ENCODE results near the gene DGKQ.
A peak's percentile ranks its signal among the peaks of the same experiment; 100 is the strongest.
"Not testable (repeated sequence)": the region's sequence is repeated elsewhere in the genome, so short reads cannot be mapped to it uniquely, and the experiment has no call there.

Gene DGKQ

GRCh38 chr4:1010395-1011021, 37.1 kb upstream of the DGKQ start:
- peak in 1 of 2 donors; percentile 45 for DNase-seq (ENCODE audit: low read depth in 2 of 2)

- DNase-seq (ENCODE audit: low read depth in 2 of 2) = peak; percentile 54 to 70
Measured at GRCh38 chr4:1009542-1010394, 36.4 kb upstream of the DGKQ start.

GRCh38 chr4:1008840-1009541, 35.6 kb upstream of the DGKQ start:
- no peak for DNase-seq (ENCODE audit: low read depth in 2 of 2)

- no peak for DNase-seq (ENCODE audit: low read depth in 2 of 2)
Measured at GRCh38 chr4:1006856-1007255, 33.5 kb upstream of the DGKQ start.

GRCh38 chr4:1004557-1005485, 31.5 kb upstream of the DGKQ start:
- DNase-seq (ENCODE audit: low read depth in 2 of 2) = no peak

- DNase-seq (ENCODE audit: low read depth in 2 of 2) = no peak
Measured at GRCh38 chr4:1004071-1004418, 30.7 kb upstream of the DGKQ start.

GRCh38 chr4:1003271-1004070, 30.1 kb upstream of the DGKQ start:
- no peak for DNase-seq (ENCODE audit: low read depth in 2 of 2)

GRCh38 chr4:1002631-1003251, 29.4 kb upstream of the DGKQ start:
- no peak for DNase-seq (ENCODE audit: low read depth in 2 of 2)

- no peak for DNase-seq (ENCODE audit: low read depth in 2 of 2)
Measured at GRCh38 chr4:1002131-1002630, 28.8 kb upstream of the DGKQ start.

GRCh38 chr4:1001561-1002130, 28.3 kb upstream of the DGKQ start:
- DNase-seq (ENCODE audit: low read depth in 2 of 2) = no peak

- DNase-seq (ENCODE audit: low read depth in 2 of 2) = no peak
Measured at GRCh38 chr4:1000686-1001260, 27.4 kb upstream of the DGKQ start.

- no peak for DNase-seq (ENCODE audit: low read depth in 2 of 2)
Measured at GRCh38 chr4:999882-1000425, 26.6 kb upstream of the DGKQ start.

GRCh38 chr4:999240-999863, 26.0 kb upstream of the DGKQ start:
- DNase-seq (ENCODE audit: low read depth in 2 of 2) = not testable (repeated sequence)

GRCh38 chr4:998096-998691, 24.8 kb upstream of the DGKQ start:
- no peak for DNase-seq (ENCODE audit: low read depth in 2 of 2)

- DNase-seq (ENCODE audit: low read depth in 2 of 2) = no peak
Measured at GRCh38 chr4:997375-998071, 24.2 kb upstream of the DGKQ start.

GRCh38 chr4:996997-997374, 23.6 kb upstream of the DGKQ start:
- DNase-seq (ENCODE audit: low read depth in 2 of 2) = no peak

Measured in stimulated activated CD8-positive, alpha-beta memory T cell treated with anti-CD3 and anti-CD28 coated beads, Interleukin-2, amount 100 ng/mL, for 1 hour (primary cell).